NT2/D1 (cell line): ENCODE measurements around the gene DENND4B.

Experiments
- SUZ12 ChIP-seq: IDR thresholded peaks from 2 replicates; pipeline ENCODE4 v1.6.1; 2011; ENCODE audit not compliant: insufficient read length, insufficient read depth; ENCODE audit errors: extremely low read depth
- YY1 ChIP-seq: IDR thresholded peaks from 2 replicates; pipeline ENCODE4 v1.6.1; 2011; ENCODE audit not compliant: insufficient read length, insufficient read depth
- ZNF274 ChIP-seq: IDR thresholded peaks from 2 replicates; pipeline ENCODE4 v1.6.1; 2011; ENCODE audit warnings: mild to moderate bottlenecking, low read depth, low read length

DNA sequence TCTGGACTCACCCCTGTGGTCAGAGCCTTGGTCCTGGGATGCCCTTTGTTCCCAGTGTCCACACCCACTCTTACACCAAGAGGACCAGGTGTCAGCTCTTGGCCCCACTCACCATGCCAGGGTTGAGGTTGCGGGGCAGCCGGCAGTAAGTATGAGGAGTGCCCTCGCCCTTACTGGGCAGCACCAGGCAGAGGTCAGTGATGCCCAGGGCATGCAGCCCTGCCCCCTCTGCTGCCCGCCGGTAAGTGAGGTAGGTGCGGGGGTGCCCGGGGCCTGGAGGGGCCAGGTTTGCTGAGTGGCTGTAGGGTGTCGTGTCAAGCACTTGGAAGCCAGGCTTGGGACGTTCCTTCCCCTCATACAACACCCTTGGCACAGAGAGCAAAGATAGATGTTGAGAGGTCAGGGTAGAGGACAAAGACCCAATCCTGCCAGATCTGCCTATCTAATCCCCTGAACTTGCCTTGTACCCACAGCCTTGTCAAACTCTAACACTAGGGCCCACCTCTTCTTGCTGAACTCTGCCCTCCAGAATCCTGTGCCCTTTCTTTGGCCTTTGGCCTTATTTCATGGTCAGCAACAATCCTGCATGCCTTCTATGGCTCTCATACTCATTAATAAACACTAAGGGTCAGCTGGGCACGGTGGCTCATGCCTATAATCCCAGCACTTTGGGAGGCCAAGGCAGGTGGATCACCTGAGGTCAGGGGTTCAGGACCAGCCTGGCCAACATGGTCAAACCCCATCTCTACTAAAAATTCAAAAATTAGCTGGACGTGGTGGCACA, 3.6 kb downstream of the DENND4B start:
- TF ChIP-seq SUZ12 (no peak), ZNF274 (no peak), YY1 (no peak)
